GM12891 (cell line): Measurements from ENCODE around the gene CD72.
"Not testable (repeated sequence)": the region's sequence is repeated elsewhere in the genome, so short reads cannot be mapped to it uniquely, and the experiment has no call there.

ENCODE experiments used
- DNase-seq: peaks from one replicate; pipeline ENCODE4 v3.0.0; 2011; ENCODE audit warnings: low spot score; ENCODE audit not compliant: insufficient read length
- FAIRE-seq: peaks from 2 replicates; lab custom pipeline; 2011; peaks lifted over from hg19 to GRCh38; lab: Jason Lieb, UNC
- PAX5 ChIP-seq: IDR thresholded peaks from 2 replicates; pipeline ENCODE4 v1.6.1; 2011; ENCODE audit warnings: low read length, moderate library complexity, mild to moderate bottlenecking; ENCODE audit not compliant: insufficient read depth, severe bottlenecking
- POLR2A ChIP-seq: IDR thresholded peaks from 2 replicates; pipeline ENCODE4 v1.6.1; 2011; ENCODE audit warnings: low read depth, low read length, control low read depth
- POLR2AphosphoS5 ChIP-seq: IDR thresholded peaks from 2 replicates; pipeline ENCODE4 v1.6.1; 2011; ENCODE audit warnings: low read depth, low read length, control low read depth
- POU2F2 ChIP-seq: IDR thresholded peaks from 2 replicates; pipeline ENCODE4 v1.6.1; 2011; ENCODE audit warnings: low read depth, mild to moderate bottlenecking, control low read depth, low read length, moderate library complexity
- SPI1 ChIP-seq: IDR thresholded peaks from 2 replicates; pipeline ENCODE4 v1.6.1; 2011; ENCODE audit warnings: low read depth, low read length, control low read depth
- TAF1 ChIP-seq: IDR thresholded peaks from 2 replicates; pipeline ENCODE4 v1.6.1; 2011; ENCODE audit warnings: low read depth, low read length, control low read depth

CD72 gene

GRCh38 chr9:35615981-35616680 lies 2.1 kb downstream of the CD72 start:
- no peak for TF ChIP-seq POLR2AphosphoS5
- no peak for TF ChIP-seq PAX5
- no peak for TF ChIP-seq TAF1
- TF ChIP-seq POLR2A: no peak
- TF ChIP-seq SPI1: no peak
- no peak for TF ChIP-seq POU2F2
- DNase-seq (no peak), FAIRE-seq (peak; percentile 77)

GRCh38 chr9:35612843-35613242 lies 5.4 kb downstream of the CD72 start:
- FAIRE-seq: no peak
- no peak for DNase-seq
- TF ChIP-seq POLR2AphosphoS5 (no peak), TAF1 (no peak), PAX5 (no peak)

- not testable (repeated sequence) for FAIRE-seq, DNase-seq
Observed at GRCh38 chr9:35612066-35612465, 6.1 kb downstream of the CD72 start.

GRCh38 chr9:35611230-35611797 lies 6.9 kb downstream of the CD72 start:
- FAIRE-seq (peak; percentile 97), DNase-seq (no peak)
- TF ChIP-seq POU2F2: no peak
- TF ChIP-seq POLR2AphosphoS5: no peak
- TF ChIP-seq SPI1: no peak
- no peak for TF ChIP-seq POLR2A
- no peak for TF ChIP-seq PAX5
- no peak for TF ChIP-seq TAF1

- TF ChIP-seq POLR2A: no peak
- no peak for TF ChIP-seq TAF1
- no peak for TF ChIP-seq POLR2AphosphoS5
- no peak for TF ChIP-seq SPI1
- FAIRE-seq (no peak), DNase-seq (no peak)
Observed at GRCh38 chr9:35609820-35610163, 8.4 kb downstream of the CD72 start.

GRCh38 chr9:35609001-35609819 lies 9.0 kb downstream of the CD72 start:
- DNase-seq (no peak), FAIRE-seq (no peak)
- TF ChIP-seq PAX5: no peak
- TF ChIP-seq SPI1: no peak
- TF ChIP-seq TAF1: no peak
- no peak for TF ChIP-seq POLR2A
- no peak for TF ChIP-seq POLR2AphosphoS5
- no peak for TF ChIP-seq POU2F2

GRCh38 chr9:35608221-35608620 lies 10.0 kb downstream of the CD72 start:
- TF ChIP-seq TAF1 (no peak), SPI1 (no peak), POLR2AphosphoS5 (no peak), PAX5 (no peak), POLR2A (no peak), POU2F2 (no peak)
- DNase-seq: no peak
- no peak for FAIRE-seq

- FAIRE-seq (no peak), DNase-seq (no peak)
- no peak for TF ChIP-seq SPI1
- TF ChIP-seq POLR2AphosphoS5: no peak
- TF ChIP-seq TAF1: no peak
- TF ChIP-seq PAX5: no peak
Observed at GRCh38 chr9:35606726-35607125, 11.5 kb downstream of the CD72 start.

- DNase-seq: no peak
- TF ChIP-seq POU2F2 (no peak), POLR2A (no peak), PAX5 (no peak), TAF1 (no peak), SPI1 (no peak), POLR2AphosphoS5 (no peak)
- FAIRE-seq: peak; percentile 9
Observed at GRCh38 chr9:35606138-35606504, 12.1 kb downstream of the CD72 start.
